Cardiac muscle cell (in vitro differentiated cells and primary cell): Measurements from ENCODE around the gene ITGB2. TPM values are rescaled to one million over a fixed set of nuclear protein-coding genes. Genes with fewer than 3 reads are reported as not detected.

Experiments
- DNase-seq, 2 donors: peaks; one replicate each; pipeline versions ENCODE4 v3.0.0 to v3.0.0-alpha.2; 2010 to 2017; ENCODE audit warnings: low read depth in 1 of 2, low spot score in 1 of 2
- H3K27ac ChIP-seq: fragments of 200-600 bp; sonication (generic); 2 replicates; pipeline ENCODE4 v1.5.1; 2016
- H3K27me3 ChIP-seq: fragments of 200-600 bp; sonication (generic); 2 replicates; pipeline ENCODE4 v1.6.0; 2016; ENCODE audit warnings: control low read depth
- H3K36me3 ChIP-seq: fragments of 200-600 bp; sonication (generic); 2 replicates; pipeline ENCODE4 v1.5.1; 2016; ENCODE audit warnings: control low read depth
- H3K4me1 ChIP-seq: fragments of 200-600 bp; sonication (generic); 2 replicates; pipeline ENCODE4 v1.8.1; 2017; ENCODE audit warnings: low read depth, mild to moderate bottlenecking, mixed run types
- H3K4me3 ChIP-seq: fragments of 200-600 bp; sonication (generic); 2 replicates; pipeline ENCODE4 v1.5.1; 2016; ENCODE audit warnings: mild to moderate bottlenecking
- H3K9me3 ChIP-seq: fragments of 200-600 bp; sonication (generic); 2 replicates; pipeline ENCODE4 v1.5.1; 2017; ENCODE audit warnings: low read depth, mild to moderate bottlenecking, control low read depth
- polyA plus RNA-seq: library from polyadenylated mRNA; unstranded; fragments of >200 nt; fragmentation: Nextera tagmentation; extraction: Ambion mirVana; gene quantifications from 2 replicates; pipeline ENCODE4 v1.2.1, GENCODE V29; 2016
- total RNA-seq: library from RNA; depleted of rRNA; stranded (reverse); fragments of >200 nt; gene quantifications from 2 replicates; pipeline ENCODE4 v1.2.3, GENCODE V29; 2016
- TF ChIP-seq, protein P1 (sequence below): IDR thresholded peaks from 2 replicates; pipeline ENCODE4 v1.5.1; 2012; ENCODE audit warnings: low read depth, mild to moderate bottlenecking, low read length

Gene ITGB2
- total and polyA plus RNA-seq, 2 experiments from 2014 or later = 0.27 to 0.57 TPM

- peaks cover 16% of the 10 kb centered on the region for H3K4me1 ChIP-seq
- no peak overlapping the region for H3K27ac ChIP-seq
- DNase-seq = no peak
- no peaks in the 10 kb centered on the region for H3K27me3 ChIP-seq
- H3K36me3 ChIP-seq = no peaks in the 10 kb centered on the region
- no peak overlapping the region for H3K4me3 ChIP-seq
- TF ChIP-seq, protein P1, sequence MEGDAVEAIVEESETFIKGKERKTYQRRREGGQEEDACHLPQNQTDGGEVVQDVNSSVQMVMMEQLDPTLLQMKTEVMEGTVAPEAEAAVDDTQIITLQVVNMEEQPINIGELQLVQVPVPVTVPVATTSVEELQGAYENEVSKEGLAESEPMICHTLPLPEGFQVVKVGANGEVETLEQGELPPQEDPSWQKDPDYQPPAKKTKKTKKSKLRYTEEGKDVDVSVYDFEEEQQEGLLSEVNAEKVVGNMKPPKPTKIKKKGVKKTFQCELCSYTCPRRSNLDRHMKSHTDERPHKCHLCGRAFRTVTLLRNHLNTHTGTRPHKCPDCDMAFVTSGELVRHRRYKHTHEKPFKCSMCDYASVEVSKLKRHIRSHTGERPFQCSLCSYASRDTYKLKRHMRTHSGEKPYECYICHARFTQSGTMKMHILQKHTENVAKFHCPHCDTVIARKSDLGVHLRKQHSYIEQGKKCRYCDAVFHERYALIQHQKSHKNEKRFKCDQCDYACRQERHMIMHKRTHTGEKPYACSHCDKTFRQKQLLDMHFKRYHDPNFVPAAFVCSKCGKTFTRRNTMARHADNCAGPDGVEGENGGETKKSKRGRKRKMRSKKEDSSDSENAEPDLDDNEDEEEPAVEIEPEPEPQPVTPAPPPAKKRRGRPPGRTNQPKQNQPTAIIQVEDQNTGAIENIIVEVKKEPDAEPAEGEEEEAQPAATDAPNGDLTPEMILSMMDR = no peak
- H3K9me3 ChIP-seq = no peaks in the 10 kb centered on the region
Measured at GRCh38 chr21:44904141-44904923, 16.4 kb downstream of the ITGB2 start.

DNA sequence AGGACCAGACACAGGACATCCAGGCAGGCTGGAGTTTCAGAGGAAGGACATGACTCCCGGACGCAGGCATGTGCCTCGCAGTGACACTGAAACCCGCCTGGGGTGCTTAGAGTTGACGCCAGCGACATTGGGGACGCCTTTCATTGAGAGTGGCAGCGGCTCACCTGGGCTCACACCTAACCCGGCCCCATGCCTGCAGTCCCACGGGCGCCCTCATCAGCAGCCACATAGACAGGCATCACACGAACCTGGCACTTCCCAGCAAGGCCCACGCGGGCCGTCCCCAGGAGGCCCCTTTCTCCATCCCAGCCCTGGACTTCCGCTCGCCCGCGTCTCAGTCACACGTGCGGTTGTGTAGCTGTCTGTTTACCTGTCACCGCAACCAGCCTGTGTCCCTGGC is 17.0 kb downstream of the ITGB2 start:
- DNase-seq = no peak
- Histone ChIP-seq H3K36me3 (no peaks in the 10 kb centered on the region), H3K4me1 (peaks cover 15% of the 10 kb centered on the region), H3K27me3 (no peaks in the 10 kb centered on the region), H3K4me3 (no peak overlapping the region), H3K9me3 (no peaks in the 10 kb centered on the region), H3K27ac (no peak overlapping the region)
- TF ChIP-seq, protein P1 = no peak

DNA sequence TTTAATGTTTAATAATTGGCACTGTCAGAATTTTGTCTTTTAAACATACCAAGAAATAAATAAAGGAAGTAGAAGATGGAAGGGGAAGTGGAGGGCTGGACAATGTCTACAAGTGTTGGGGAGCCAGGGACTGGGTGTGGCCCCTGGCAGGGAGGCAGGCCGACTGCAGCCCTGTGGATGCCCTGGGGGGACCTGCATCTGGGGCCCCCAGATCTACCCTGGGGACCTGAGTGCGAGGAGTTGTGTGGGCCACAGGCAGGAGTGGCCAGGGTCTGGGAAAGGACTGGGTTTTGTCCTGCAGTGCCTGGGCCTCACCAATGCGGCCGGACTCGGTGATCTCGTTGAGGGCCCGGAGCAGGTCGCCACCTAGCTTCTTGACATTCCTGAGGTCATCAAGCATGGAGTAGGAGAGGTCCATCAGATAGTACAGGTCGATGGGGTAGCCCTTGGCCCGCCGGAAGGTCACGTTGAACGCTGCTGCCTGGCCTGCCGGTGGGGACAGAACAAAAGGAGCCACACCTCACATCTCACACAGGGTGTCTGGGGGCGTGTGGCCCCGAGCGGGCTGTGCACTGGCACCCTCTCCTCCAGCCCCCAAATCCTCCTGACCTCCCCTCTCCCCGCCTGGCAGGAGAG is 17.5 kb downstream of the ITGB2 start:
- Histone ChIP-seq H3K4me1 (peaks cover 11% of the 10 kb centered on the region), H3K27me3 (no peaks in the 10 kb centered on the region), H3K27ac (no peak overlapping the region), H3K36me3 (no peaks in the 10 kb centered on the region), H3K4me3 (no peak overlapping the region), H3K9me3 (no peaks in the 10 kb centered on the region)
- TF ChIP-seq, protein P1 = no peak
- DNase-seq = no peak

GRCh38 chr21:44902268-44903049 is 18.2 kb downstream of the ITGB2 start:
- peaks cover 3% of the 10 kb centered on the region for H3K4me1 ChIP-seq
- H3K4me3 ChIP-seq = no peak overlapping the region
- H3K36me3 ChIP-seq = no peaks in the 10 kb centered on the region
- H3K27ac ChIP-seq = no peak overlapping the region
- TF ChIP-seq, protein P1 = no peak
- no peak for DNase-seq
- H3K9me3 ChIP-seq = no peaks in the 10 kb centered on the region
- no peaks in the 10 kb centered on the region for H3K27me3 ChIP-seq

GRCh38 chr21:44901391-44902074 is 19.2 kb downstream of the ITGB2 start:
- H3K36me3 ChIP-seq = no peaks in the 10 kb centered on the region
- no peak overlapping the region for H3K27ac ChIP-seq
- no peak for DNase-seq
- H3K27me3 ChIP-seq = no peaks in the 10 kb centered on the region
- no peaks in the 10 kb centered on the region for H3K9me3 ChIP-seq
- TF ChIP-seq, protein P1 = no peak
- H3K4me1 ChIP-seq = no peaks in the 10 kb centered on the region
- no peak overlapping the region for H3K4me3 ChIP-seq
